ENCODE data around the gene WIPI1. TPM values are rescaled to one million over a fixed set of nuclear protein-coding genes. Genes with fewer than 3 reads are reported as not detected.

WIPI1 gene
- total and polyA plus RNA-seq, 2 of the 13 experiments (the other 11 are each of a cell fraction or from before 2014, with no cell fraction given), result 29.4 to 141 TPM

- TF ChIP-seq ZNF142 (CRISPR knock-in tag; IDR thresholded peaks at IDR 0.05) (no peak), CENPT (CRISPR knock-in tag; IDR thresholded peaks at IDR 0.05; ENCODE audit: low read depth) (no peak), ATF2 (CRISPR knock-in tag; IDR thresholded peaks at IDR 0.05) (no peak), CENPX (CRISPR knock-in tag; IDR thresholded peaks at IDR 0.05) (no peak), ZNF607 (CRISPR knock-in tag; IDR thresholded peaks at IDR 0.05; ENCODE audit: borderline replicate concordance) (0 out of 2 replicates have a peak, but pooled peaks have one; percentile 6), MATR3 (CRISPR knock-in tag; IDR thresholded peaks at IDR 0.05) (no peak), ZNF30 (CRISPR knock-in tag; IDR thresholded peaks at IDR 0.05) (no peak), NKX3-1 (CRISPR knock-in tag; IDR thresholded peaks at IDR 0.05) (no peak), ARID4A (CRISPR knock-in tag; IDR thresholded peaks at IDR 0.05; ENCODE audit: borderline replicate concordance) (peak; percentile 46; the same call in 1 of the 2 replicates), FOXC1 (CRISPR knock-in tag; IDR thresholded peaks at IDR 0.05; ENCODE audit: borderline replicate concordance) (no peak), PHB2 (IDR thresholded peaks at IDR 0.05; ENCODE audit: partially characterized antibody) (no peak), BORCS8-MEF2B (CRISPR knock-in tag; IDR thresholded peaks at IDR 0.05) (no peak), RFXAP (CRISPR knock-in tag; IDR thresholded peaks at IDR 0.05; ENCODE audit: borderline replicate concordance) (peak; percentile 50; the same call in 1 of the 2 replicates), CBFB (CRISPR knock-in tag; IDR thresholded peaks at IDR 0.05) (no peak), ZNF275 (CRISPR knock-in tag; IDR thresholded peaks at IDR 0.05; ENCODE audit: borderline replicate concordance) (peak; percentile 22; the same call in 1 of the 2 replicates)
Observed at GRCh38 chr17:68437979-68438822, 19.1 kb downstream of the WIPI1 start (continued).

Measured in HepG2 (cell line).